Measurements from ENCODE around the gene ARF6.
"Not testable (repeated sequence)": the region's sequence is repeated elsewhere in the genome, so short reads cannot be mapped to it uniquely, and the experiment has no call there.

ARF6 gene

DNA sequence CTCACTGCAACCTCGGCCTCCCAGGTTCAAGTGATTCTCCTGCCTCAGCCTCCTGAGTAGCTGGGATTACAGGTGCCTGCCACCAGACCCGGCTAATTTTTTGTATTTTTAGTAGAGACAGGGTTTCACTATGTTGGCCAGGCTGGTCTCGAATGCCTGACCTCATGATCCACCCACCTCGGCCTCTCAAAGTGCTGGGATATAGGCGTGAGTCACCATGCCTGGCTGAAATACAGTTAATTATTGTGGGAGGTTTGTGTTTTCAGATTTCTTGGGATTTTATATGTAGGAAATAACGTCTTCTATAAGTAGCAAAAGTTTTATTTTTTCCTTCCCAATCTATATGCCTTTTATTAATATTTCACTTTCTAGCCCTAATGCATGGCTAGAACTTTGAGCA is 19.3 kb upstream of the ARF6 start:
- in situ Hi-C loops (cut with MboI; ENCODE audit: low sequenced_read_pairs), result loop anchor here (25.0 kb wide), 1 partner anchor 664 kb away; the partner anchor contains the start of gene MAP4K5

DNA sequence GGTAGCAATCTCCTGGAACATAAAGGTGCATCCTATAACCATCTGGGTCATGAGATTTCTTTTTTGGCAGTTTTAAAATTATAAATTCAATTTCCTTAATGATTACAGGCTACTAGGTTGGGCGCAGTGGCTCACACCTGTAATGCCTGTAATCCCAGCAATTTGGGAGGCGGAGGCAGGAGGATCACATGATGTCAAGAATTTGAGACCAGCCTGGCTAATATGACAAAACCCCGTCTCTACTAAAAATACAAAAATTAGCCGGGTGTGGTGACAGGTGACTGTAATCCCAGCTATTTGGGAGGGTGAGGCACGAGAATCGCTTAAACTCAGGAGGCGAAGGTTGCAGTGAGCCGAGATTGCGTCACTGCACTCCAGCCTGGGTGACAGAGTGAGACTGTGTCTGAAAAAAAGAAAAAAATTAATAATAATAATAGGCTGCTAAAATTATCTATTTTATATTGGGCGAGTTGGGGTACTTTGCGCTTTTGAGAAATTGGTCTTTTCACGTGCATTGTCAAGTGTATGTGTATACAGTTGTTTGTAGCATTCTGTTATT is 17.2 kb upstream of the ARF6 start:
- in situ Hi-C loops (cut with MboI; ENCODE audit: low sequenced_read_pairs), result no loop called here

DNA sequence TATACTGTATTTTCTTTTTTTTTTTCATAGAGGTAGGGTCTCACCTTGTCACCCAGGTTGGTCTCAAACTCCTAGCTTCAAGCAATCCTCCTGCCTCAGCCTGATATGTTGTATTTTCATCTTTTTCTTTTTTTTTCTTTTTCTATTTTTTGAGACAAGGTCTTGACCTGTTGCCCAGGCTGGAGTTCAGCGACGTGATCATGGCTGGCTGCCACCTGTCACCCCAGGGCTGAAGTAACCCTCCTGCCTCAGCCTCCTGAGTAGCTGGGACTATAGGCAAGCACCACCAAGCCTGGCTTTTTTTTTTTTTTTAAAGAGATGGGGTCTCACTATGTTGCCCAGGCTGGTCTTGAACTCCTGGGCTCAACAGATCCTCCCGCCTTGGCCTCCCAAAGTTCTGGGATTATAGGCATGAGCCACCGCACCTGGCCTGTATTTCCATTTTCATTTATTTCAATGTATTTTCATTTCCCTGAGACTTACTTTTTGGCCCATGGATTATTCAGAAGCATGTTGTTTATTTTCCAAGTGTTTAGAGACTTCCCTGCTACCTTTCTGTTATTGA is 16.2 kb upstream of the ARF6 start:
- in situ Hi-C loops (cut with MboI; ENCODE audit: low sequenced_read_pairs), result no loop called here

DNA sequence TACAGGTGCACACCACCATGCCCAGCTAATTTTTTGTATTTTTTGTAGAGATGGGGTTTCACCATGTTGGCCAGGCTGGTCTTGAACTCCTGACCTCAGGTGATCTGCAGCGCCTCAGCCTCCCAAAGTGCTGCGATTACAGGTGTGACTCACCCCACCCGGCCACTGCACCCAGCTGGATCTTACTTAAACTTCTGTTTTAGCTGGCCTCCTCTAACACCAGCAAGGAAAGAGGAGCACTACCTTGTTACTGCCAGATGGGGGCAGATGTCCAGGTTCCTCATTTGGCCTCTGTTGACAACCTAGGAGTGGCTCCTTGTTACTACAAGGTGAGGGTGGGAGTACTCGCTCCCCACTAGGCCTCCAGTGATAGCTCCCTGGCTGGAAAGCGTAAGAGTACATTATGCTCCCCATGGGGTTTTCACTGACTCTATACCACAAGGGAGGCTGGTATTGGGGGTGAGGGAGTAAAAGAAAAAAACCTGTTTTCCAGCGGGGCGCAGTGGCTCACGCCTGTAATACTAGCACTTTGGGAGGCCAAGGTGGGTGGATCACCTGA is 13.2 kb upstream of the ARF6 start:
- in situ Hi-C loops (cut with MboI; ENCODE audit: low sequenced_read_pairs), result loop anchor here (10.0 kb wide), 1 partner anchor 215 kb away; no protein-coding TSS in a partner anchor

DNA sequence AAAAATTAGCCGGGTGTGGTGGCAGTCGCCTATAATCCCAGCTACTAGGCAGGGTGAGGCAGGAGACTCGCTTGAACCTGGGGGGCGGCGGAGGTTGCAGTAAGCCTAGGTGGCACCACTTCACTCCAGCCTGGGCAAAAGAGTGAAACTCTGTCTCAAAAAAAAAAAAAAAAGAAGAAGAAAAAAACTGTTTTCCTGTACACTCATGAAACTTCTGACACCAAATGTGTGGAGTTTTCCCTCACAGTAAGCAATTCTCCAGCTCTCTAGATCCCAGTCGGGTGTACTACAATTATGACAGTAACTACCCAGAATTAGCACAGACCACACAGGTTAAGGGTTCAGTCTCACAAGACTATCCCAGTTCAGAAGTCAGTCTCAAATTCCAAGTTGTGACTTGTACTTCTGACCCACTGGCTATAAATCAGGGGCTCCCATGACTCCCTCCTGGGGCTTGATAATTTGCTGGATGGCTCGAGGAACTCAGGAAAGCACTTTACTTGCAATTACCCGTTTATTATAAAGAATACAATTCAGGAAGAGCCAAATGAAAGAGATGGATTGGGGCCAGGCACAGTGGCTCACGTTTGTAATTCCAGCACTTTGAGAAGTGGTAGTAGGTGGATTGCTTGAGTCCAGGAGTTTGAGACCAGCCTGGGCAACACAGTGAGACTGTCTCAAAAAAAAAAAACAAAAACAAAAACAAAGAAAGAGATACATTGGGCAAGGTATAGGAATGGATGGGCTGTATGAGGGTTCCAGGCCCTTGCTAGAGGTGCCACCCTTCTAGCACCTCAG is 12.4 kb upstream of the ARF6 start:
- in situ Hi-C loops (cut with MboI; ENCODE audit: low sequenced_read_pairs), result loop anchor here (10.0 kb wide), 1 partner anchor 214 kb away; no protein-coding TSS in a partner anchor

DNA sequence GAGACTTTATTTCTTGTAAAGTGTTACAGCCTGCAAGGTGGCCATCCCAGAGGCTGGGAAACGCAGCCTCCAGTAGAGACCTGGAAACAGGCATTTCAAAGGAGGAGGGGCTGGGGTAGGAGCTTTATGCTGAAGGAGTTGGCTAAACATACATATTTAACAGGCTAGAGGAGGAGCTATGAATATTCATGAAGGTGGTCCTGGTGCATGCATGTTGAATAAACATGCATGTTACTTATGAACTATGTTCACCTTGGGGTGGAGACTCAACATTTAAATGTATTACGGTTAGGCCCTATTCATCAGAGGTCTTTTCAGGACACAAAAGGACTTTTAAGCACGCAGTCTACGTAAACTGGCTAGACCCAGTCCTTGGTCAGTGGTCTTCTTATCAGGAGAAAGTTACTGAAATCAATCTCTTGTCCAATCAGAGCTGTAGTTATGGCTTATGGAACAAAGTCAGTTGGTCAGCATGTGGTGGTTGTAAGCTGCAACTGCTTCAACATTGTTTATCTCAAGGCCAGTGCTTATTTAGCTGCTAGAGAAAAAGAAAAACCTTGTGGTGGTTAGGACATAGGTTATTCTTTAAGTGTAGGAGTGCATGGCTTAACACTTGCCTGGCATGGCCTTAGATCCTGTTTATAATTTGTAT is 11.4 kb upstream of the ARF6 start:
- in situ Hi-C loops (cut with MboI; ENCODE audit: low sequenced_read_pairs), result loop anchor here (10.0 kb wide), 1 partner anchor 213 kb away; no protein-coding TSS in a partner anchor

DNA sequence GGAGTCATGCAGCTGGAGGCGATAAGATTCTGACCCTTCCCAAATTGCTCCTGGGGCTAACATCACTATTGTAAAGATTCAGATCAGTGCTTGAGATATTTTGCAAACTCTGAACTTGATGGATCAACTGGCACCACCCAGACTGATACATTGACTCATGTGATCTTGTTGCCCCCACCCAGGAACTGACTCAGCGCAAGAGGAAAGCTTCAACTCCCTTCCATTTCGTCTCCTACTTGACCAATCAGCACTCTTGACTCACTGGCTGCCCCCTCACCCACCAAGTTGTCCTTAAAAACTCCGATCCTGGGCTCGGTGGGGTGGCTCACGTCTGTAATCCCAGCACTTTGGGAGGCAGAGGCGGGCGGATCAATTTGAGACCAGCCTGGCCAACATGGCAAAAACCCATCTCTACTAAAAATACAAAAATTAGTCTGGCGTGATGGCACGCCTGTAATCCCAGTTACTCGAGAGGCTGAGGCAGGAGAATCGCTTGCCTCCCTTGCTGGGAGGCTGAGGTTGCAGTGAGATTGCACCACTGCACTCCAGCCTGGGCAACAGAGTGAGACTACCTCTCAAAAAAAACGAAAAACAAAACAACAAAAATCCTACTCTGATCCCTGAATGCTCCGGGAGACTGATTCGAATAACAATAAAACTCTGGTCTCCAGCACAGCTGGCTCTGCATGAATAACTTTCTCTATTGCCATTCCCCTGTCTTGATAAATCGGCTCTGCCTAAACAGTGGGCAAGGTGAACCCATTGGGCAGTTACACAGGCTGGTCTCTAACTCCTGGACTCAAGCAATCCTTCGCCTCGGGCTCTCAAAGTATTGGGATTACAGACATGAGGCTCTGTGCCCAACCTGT is 9.8 kb upstream of the ARF6 start:
- in situ Hi-C loops (cut with MboI; ENCODE audit: low sequenced_read_pairs), result loop anchor here (10.0 kb wide), 1 partner anchor 212 kb away; no protein-coding TSS in a partner anchor

DNA sequence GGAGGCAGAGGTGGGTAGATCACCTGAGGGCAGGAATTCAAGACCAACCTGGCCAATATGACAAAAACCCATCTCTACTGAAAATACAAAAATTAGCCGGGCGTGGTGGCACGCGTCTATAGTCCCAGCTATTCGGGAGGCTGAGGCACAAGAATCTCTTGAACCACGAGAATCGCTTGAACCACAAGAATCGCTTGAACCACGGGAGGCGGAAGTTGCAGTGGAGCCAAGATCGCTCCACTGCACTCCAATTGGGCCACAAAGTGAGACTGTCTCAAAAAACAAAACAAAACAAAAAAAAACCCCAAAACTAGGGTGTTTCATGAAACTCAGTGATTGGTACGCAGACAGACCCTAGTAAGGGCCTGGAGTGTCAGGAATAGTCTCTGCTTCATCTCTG is 6.4 kb upstream of the ARF6 start:
- in situ Hi-C loops (cut with MboI; ENCODE audit: low sequenced_read_pairs), result loop anchor here (10.0 kb wide), 1 partner anchor 208 kb away; no protein-coding TSS in a partner anchor

DNA sequence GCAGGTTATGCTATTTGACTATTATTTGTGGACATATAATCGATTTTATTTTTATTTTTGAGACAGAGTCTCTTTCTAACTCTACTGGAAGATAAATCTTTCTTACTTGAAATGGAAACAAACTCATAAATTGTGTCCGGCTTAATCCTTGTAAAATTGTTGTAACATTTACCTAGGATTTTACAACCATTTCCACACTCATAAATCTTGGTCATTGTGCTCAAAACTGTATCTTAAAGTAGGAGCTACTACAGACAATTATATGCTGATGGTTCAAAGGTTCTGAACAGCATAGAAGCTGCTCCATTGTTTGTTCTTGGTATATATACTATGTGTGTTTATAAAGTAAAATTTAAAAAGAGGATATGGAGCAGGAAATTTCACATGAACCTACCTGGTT is 4.6 kb upstream of the ARF6 start:
- in situ Hi-C loops (cut with MboI; ENCODE audit: low sequenced_read_pairs), result loop anchor here (10.0 kb wide), 1 partner anchor 207 kb away; no protein-coding TSS in a partner anchor

DNA sequence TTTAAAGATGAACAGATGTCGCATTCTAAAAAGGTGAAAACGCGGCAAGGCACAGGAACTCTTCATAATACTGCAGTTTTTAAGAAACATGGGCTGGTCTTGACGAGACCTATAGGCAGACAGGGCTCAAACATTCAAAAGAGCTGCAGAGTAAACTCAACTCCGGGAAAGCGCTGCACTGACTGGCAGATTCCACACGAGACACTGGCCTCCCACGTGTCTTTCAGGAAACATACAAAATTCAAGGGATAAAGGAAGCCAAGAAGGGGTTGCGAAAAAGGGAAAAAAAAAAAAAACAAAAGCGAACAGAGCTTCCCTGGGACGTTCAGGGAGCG is 614 bp upstream of the ARF6 start:
- in situ Hi-C loops (cut with MboI; ENCODE audit: low sequenced_read_pairs), result no loop called here

DNA sequence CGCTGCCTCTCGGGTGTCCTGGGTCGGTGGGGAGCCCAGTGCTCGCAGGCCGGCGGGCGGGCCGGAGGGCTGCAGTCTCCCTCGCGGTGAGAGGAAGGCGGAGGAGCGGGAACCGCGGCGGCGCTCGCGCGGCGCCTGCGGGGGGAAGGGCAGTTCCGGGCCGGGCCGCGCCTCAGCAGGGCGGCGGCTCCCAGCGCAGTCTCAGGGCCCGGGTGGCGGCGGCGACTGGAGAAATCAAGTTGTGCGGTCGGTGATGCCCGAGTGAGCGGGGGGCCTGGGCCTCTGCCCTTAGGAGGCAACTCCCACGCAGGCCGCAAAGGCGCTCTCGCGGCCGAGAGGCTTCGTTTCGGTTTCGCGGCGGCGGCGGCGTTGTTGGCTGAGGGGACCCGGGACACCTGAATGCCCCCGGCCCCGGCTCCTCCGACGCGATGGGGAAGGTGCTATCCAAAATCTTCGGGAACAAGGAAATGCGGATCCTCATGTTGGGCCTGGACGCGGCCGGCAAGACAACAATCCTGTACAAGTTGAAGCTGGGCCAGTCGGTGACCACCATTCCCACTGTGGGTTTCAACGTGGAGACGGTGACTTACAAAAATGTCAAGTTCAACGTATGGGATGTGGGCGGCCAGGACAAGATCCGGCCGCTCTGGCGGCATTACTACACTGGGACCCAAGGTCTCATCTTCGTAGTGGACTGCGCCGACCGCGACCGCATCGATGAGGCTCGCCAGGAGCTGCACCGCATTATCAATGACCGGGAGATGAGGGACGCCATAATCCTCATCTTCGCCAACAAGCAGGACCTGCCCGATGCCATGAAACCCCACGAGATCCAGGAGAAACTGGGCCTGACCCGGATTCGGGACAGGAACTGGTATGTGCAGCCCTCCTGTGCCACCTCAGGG is 679 bp downstream of the ARF6 start:
- in situ Hi-C loops (cut with MboI; ENCODE audit: low sequenced_read_pairs), result no loop called here

DNA sequence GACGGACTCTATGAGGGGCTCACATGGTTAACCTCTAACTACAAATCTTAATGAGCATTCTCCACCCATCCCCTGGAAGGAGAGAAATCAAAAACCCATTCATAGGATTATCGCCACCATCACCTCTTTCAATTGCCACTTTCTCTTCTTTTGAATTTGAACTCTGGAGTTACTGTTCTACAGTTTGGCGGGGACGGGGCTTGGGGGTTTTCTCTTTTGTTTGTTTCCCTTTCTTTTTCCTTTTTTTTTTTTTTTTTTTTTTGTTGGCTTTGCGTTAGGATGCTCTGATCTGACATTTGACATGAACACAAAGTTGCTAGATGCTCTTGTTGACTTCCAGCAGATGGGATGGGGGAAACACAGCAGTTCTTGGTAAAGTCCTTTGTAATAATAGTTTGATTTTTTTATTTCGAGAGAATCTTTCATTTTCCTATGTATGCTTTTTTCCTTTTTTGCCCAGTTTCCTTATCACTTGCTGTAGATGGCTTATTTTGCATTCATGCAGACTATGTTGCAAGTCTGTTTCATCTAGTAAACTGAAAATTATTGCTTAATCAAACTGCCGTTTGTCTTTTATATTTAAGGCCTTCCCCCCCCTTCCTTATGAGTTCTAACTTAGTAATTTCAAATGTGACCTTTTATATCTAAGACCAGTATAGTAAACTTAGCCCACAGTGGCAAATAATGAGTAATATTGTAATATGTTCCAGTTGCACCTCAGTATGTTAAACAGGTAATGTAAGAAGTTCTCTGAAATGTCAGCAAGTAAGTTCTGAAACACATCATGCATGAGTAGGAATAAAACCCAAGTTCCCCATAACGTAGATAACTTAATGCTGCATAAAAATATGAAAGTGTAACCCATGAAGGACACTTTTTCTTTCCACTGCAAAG is 1.6 kb downstream of the ARF6 start:
- in situ Hi-C loops (cut with MboI; ENCODE audit: low sequenced_read_pairs), result not testable (repeated sequence)

DNA sequence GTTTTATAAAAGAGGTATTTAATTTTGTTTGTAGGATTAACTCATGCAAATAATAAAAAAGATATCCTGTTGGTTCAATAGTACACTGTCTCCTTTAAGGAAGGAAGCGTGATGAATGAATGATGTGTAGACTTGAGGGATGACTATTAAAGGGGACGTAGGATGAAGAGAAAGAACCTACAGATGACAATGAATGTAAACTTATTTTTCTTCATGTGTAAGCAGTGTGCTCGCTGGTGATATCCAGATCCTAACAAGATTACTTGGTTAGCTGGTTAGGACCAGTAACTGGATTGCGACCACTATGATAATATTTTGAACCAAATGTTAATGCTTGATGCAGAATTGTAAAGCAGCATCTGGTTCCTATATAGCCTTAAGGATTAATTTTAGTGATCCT is 2.6 kb downstream of the ARF6 start:
- in situ Hi-C loops (cut with MboI; ENCODE audit: low sequenced_read_pairs), result no loop called here

DNA sequence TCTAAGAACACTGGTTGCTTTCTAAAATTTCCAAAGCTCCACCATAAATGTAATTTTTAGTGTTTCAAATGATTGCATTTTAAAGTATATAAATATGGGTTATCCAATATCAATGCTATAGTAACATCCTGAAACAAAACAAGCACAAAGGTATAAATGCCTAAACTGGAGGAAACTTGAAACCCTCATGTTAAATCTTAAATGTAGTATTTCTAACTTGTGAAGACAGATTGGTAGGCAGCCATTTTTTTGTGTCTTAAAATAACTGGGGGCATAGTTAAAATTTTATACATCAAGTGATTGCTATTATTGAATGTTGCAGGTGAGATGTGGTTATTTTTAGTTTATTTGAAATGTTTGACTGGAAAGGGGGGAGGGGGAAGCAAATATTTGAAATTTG is 3.4 kb downstream of the ARF6 start:
- in situ Hi-C loops (cut with MboI; ENCODE audit: low sequenced_read_pairs), result not testable (repeated sequence)

DNA sequence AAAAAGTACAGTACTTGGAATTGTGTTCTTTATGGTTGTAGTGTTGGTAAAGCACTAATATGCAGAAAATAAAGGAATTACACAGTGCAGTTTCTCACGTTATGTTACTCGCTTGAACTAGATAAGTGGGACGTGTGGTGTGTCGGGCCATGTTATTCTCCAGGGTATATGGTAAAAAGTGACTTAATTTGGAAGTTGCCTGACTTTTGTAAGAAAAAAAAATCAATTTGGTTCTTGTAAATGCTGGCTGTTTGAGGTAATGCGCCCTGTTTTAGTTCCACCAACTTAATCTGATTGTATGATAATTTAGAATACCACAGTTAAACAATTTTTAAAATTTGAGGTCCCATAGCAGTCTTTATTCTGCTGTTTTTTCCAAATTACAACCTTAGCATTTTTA is 4.1 kb downstream of the ARF6 start:
- in situ Hi-C loops (cut with MboI; ENCODE audit: low sequenced_read_pairs), result no loop called here

DNA sequence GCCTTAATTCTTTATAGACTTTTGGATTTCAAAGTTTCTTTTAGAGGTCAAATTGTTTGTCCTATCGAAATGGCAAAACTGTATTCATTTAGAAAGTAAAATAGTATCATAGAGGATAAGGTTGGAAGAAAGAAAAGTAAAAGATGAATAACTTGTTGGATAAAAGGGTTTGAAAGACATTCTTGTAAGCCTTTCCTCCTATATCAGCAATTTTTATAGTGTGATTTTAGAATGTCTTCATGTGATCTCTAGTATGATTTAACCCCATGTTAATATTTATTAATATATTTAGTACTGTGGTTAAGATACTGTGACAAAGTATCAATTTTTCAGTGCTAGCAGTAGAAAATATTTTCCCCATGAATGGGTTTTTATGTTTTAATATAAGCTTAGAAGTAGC is 4.5 kb downstream of the ARF6 start:
- in situ Hi-C loops (cut with MboI; ENCODE audit: low sequenced_read_pairs), result no loop called here

DNA sequence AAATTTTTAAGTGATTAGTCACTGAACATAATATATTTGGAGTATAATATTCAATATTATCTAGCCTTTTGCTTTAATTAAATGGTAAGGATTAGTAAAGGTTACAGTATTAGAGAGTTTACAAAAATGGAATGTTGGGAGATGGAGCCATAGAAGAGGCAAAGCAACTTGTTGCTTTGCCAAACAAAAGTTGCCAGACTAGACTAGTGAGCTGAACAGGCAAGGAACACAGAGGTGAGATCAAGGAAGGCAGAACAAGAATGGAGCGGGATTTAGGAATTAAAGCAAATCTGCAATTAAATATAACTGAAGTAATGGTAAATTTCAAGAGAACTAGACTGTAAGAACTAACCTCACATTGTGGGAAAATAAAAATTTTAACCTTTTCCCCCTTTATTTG is 5.1 kb downstream of the ARF6 start:
- in situ Hi-C loops (cut with MboI; ENCODE audit: low sequenced_read_pairs), result no loop called here

DNA sequence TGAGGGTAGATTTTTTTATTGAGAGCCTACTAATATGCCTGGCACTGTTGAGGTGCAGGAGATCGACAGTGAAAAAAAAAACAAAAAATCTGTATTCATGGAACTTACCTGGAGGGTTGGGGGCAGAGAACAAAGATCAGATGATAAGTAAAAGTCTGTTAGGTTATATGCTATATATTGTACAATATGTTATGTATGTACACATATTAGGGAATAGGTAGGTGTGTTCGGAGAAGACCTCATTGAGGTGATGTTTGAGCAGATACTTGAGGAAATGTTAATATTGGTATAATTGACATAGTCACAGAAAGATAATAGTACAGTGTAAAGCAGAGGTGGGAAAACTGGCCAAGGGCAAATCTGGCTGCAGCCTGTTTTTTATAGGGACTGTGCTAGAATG is 5.6 kb downstream of the ARF6 start:
- in situ Hi-C loops (cut with MboI; ENCODE audit: low sequenced_read_pairs), result no loop called here
